ENCODE data around the gene EMC6. TPM values are rescaled to one million over a fixed set of nuclear protein-coding genes. Genes with fewer than 3 reads are reported as not detected.

EMC6 gene
- total RNA-seq, 4 donors from 2014 or later = 12.6 to 28.1 (median 21.0) TPM

- TF ChIP-seq POLR2A (IDR thresholded peaks at IDR 0.05) = no peak
- no peak for TF ChIP-seq CTCF (IDR thresholded peaks at IDR 0.05)
- DNase-seq = no peak
- Histone ChIP-seq H3K27me3 (no peaks in the 10 kb centered on the region), H3K4me3 (peak overlapping the region; percentile 70 to 97 (median 92)), H3K36me3 (peaks cover 0 to 4% (median 0%) of the 10 kb centered on the region in 3 donors), H3K27ac (peak overlapping the region in 1 of 4 donors; percentile 86), H3K4me1 (peaks cover 0 to 30% (median 8%) of the 10 kb centered on the region in 4 donors), H3K9me3 (no peaks in the 10 kb centered on the region)
Observed at GRCh38 chr17:3669548-3669947, 936 bp downstream of the EMC6 start.

GRCh38 chr17:3672571-3672970 lies 4.0 kb downstream of the EMC6 start:
- TF ChIP-seq POLR2A (IDR thresholded peaks at IDR 0.05) (no peak), CTCF (IDR thresholded peaks at IDR 0.05) (no peak)
- no peak overlapping the region for H3K4me3 ChIP-seq
- H3K36me3 ChIP-seq = no peaks in the 10 kb centered on the region
- peaks cover 0 to 17% (median 6%) of the 10 kb centered on the region in 4 donors for H3K4me1 ChIP-seq
- no peak overlapping the region for H3K27ac ChIP-seq
- H3K27me3 ChIP-seq = no peaks in the 10 kb centered on the region
- no peak for DNase-seq
- H3K9me3 ChIP-seq = no peaks in the 10 kb centered on the region

GRCh38 chr17:3675886-3676285 lies 7.3 kb downstream of the EMC6 start:
- no peak for DNase-seq
- TF ChIP-seq POLR2A (IDR thresholded peaks at IDR 0.05) = no peak
- TF ChIP-seq CTCF (IDR thresholded peaks at IDR 0.05) = no peak
- no peak overlapping the region for H3K27ac ChIP-seq
- no peak overlapping the region for H3K4me3 ChIP-seq
- H3K36me3 ChIP-seq = no peaks in the 10 kb centered on the region
- H3K27me3 ChIP-seq = no peaks in the 10 kb centered on the region
- no peaks in the 10 kb centered on the region for H3K9me3 ChIP-seq
- no peaks in the 10 kb centered on the region for H3K4me1 ChIP-seq

- no peak for DNase-seq
- H3K4me3 ChIP-seq = no peak overlapping the region
- no peaks in the 10 kb centered on the region for H3K4me1 ChIP-seq
- H3K27me3 ChIP-seq = no peaks in the 10 kb centered on the region
- TF ChIP-seq CTCF (IDR thresholded peaks at IDR 0.05) (no peak), POLR2A (IDR thresholded peaks at IDR 0.05) (no peak)
- no peaks in the 10 kb centered on the region for H3K9me3 ChIP-seq
- H3K36me3 ChIP-seq = no peaks in the 10 kb centered on the region
- H3K27ac ChIP-seq = no peak overlapping the region
Observed at GRCh38 chr17:3678095-3678820, 9.6 kb downstream of the EMC6 start.

GRCh38 chr17:3678821-3679530 lies 10.4 kb downstream of the EMC6 start:
- no peak for TF ChIP-seq POLR2A (IDR thresholded peaks at IDR 0.05)
- no peak for TF ChIP-seq CTCF (IDR thresholded peaks at IDR 0.05)
- DNase-seq = no peak
- Histone ChIP-seq H3K27ac (no peak overlapping the region), H3K4me1 (no peaks in the 10 kb centered on the region), H3K27me3 (no peaks in the 10 kb centered on the region), H3K4me3 (no peak overlapping the region), H3K36me3 (no peaks in the 10 kb centered on the region), H3K9me3 (no peaks in the 10 kb centered on the region)
